Measurements from ENCODE around the gene OCA2.

- TF ChIP-seq, protein P1, sequence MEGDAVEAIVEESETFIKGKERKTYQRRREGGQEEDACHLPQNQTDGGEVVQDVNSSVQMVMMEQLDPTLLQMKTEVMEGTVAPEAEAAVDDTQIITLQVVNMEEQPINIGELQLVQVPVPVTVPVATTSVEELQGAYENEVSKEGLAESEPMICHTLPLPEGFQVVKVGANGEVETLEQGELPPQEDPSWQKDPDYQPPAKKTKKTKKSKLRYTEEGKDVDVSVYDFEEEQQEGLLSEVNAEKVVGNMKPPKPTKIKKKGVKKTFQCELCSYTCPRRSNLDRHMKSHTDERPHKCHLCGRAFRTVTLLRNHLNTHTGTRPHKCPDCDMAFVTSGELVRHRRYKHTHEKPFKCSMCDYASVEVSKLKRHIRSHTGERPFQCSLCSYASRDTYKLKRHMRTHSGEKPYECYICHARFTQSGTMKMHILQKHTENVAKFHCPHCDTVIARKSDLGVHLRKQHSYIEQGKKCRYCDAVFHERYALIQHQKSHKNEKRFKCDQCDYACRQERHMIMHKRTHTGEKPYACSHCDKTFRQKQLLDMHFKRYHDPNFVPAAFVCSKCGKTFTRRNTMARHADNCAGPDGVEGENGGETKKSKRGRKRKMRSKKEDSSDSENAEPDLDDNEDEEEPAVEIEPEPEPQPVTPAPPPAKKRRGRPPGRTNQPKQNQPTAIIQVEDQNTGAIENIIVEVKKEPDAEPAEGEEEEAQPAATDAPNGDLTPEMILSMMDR (IDR thresholded peaks at IDR 0.05), result no peak
- no peak for TF ChIP-seq POLR2AphosphoS5 (IDR thresholded peaks at IDR 0.05; ENCODE audit: low read depth, low read length)
- TF ChIP-seq TCF7L2 (IDR thresholded peaks at IDR 0.05; ENCODE audit: low read depth, low read length), result no peak
- no peak for TF ChIP-seq REST (IDR thresholded peaks at IDR 0.05; ENCODE audit: insufficient read depth in 1 of 2, low read depth in 2 of 2, low read length in 1 of 2)
- TF ChIP-seq SIN3A (IDR thresholded peaks at IDR 0.05; ENCODE audit: borderline replicate concordance, insufficient read depth, low read depth, low read length), result no peak
Measured at GRCh38 chr15:27834684-27835083, 264.4 kb downstream of the OCA2 start.

Data from Panc1 (cell line).